SK-N-SH (cell line): Measurements from ENCODE around the gene DNAH11. TPM values are rescaled to one million over a fixed set of nuclear protein-coding genes. Genes with fewer than 3 reads are reported as not detected.

Experiments used
- CTCF ChIA-PET: fragments of 300-600, 350-600 bp; formaldehyde crosslinking; extraction: SDS; loops from one replicate; lab custom pipeline; 2021; lab: Yijun Ruan, JAX
- POLR2A ChIA-PET: fragments of 350-600 bp; sonication (Branson Sonifier 250); formaldehyde crosslinking; extraction: SDS; loops from one replicate; lab custom pipeline; 2020; ENCODE audit warnings: antibody characterized with exemption, inconsistent platforms; lab: Yijun Ruan, JAX
- DNase-seq: peaks from one replicate; pipeline ENCODE4 v3.0.0; 2012
- H2AFZ ChIP-seq: fragments of 200-600 bp; sonication (generic); 2 replicates; pipeline ENCODE4 v1.8.1; 2016; ENCODE audit warnings: antibody characterized with exemption, mild to moderate bottlenecking, low read depth
- H3F3A ChIP-seq: fragments of 200-600 bp; sonication (generic); replicated peaks from 2 replicates; pipeline ENCODE3; 2016; ENCODE audit warnings: antibody characterized with exemption, mild to moderate bottlenecking; ENCODE audit not compliant: insufficient read depth
- H3K27ac ChIP-seq, 2 experiments: fragments of 200-500 bp in 1 of 2; fragments of 200-600 bp in 1 of 2; sonication (Bioruptor generic) in 1 of 2; sonication (generic), shearing (Covaris generic) in 1 of 2; 2 replicates each; pipeline versions ENCODE4 v1.5.1 to v1.6.1; 2014 to 2016; ENCODE audit warnings: low read depth in 2 of 2, inconsistent platforms in 1 of 2, low read length in 1 of 2, mild to moderate bottlenecking in 1 of 2, mixed read lengths in 1 of 2
- H3K27me3 ChIP-seq: fragments of 200-600 bp; sonication (generic), shearing (Covaris generic); 2 replicates; pipeline ENCODE4 v1.6.1; 2016; ENCODE audit warnings: mixed run types; ENCODE audit not compliant: insufficient read depth
- H3K36me3 ChIP-seq, 2 experiments: fragments of 200-500 bp in 1 of 2; fragments of 200-600 bp in 1 of 2; sonication (Bioruptor generic) in 1 of 2; sonication (generic) in 1 of 2; replicated peaks in 1 of 2; 2 replicates each; pipeline versions ENCODE3 to v1.5.1; 2014 to 2016; ENCODE audit warnings: low read length in 1 of 2, mild to moderate bottlenecking in 1 of 2; ENCODE audit not compliant: insufficient read depth in 2 of 2, control insufficient read depth in 1 of 2
- H3K4me1 ChIP-seq, 2 experiments: fragments of 200-500 bp in 1 of 2; fragments of 200-600 bp in 1 of 2; sonication (Bioruptor generic) in 1 of 2; sonication (generic), shearing (Covaris generic) in 1 of 2; 2 replicates each; pipeline versions ENCODE4 v1.5.1 to v1.6.1; 2014 to 2016; ENCODE audit warnings: low read depth in 1 of 2, low read length in 1 of 2, mixed run types in 1 of 2; ENCODE audit not compliant: insufficient read depth in 2 of 2, control insufficient read depth in 1 of 2
- H3K4me2 ChIP-seq: fragments of 200-600 bp; sonication (generic), shearing (Covaris generic); 2 replicates; pipeline ENCODE4 v1.6.1; 2017; ENCODE audit warnings: mixed run types
- H3K4me3 ChIP-seq, 2 experiments: fragments of 200-500 bp in 1 of 2; fragments of 200-600 bp in 1 of 2; sonication (Bioruptor generic) in 1 of 2; sonication (generic), shearing (Covaris generic) in 1 of 2; 2 replicates each; pipeline versions ENCODE4 v1.5.1 to v1.8.1; 2014 to 2016; ENCODE audit warnings: low read depth in 2 of 2, inconsistent platforms in 1 of 2, low read length in 1 of 2, mild to moderate bottlenecking in 1 of 2, mixed read lengths in 1 of 2, moderate library complexity in 1 of 2
- H3K79me2 ChIP-seq: fragments of 200-600 bp; sonication (generic); 2 replicates; pipeline ENCODE4 v1.8.1; 2017; ENCODE audit warnings: mild to moderate bottlenecking; ENCODE audit not compliant: insufficient read depth
- H3K9ac ChIP-seq: fragments of 200-600 bp; sonication (generic); 2 replicates; pipeline ENCODE4 v1.6.1; 2017; ENCODE audit warnings: mixed run types
- H3K9me2 ChIP-seq: fragments of 200-600 bp; sonication (generic); 2 replicates; pipeline ENCODE4 v1.6.1; 2017; ENCODE audit warnings: mixed run types
- H3K9me3 ChIP-seq: fragments of 200-600 bp; sonication (generic); 2 replicates; pipeline ENCODE4 v1.6.1; 2017; ENCODE audit warnings: mixed run types, mild to moderate bottlenecking, moderate library complexity
- H4K20me1 ChIP-seq: fragments of 200-600 bp; sonication (generic); 2 replicates; pipeline ENCODE4 v1.6.1; 2017; ENCODE audit warnings: mild to moderate bottlenecking, mixed run types; ENCODE audit not compliant: insufficient read depth
- CHD2 ChIP-seq: fragments of 150-350 bp; IDR thresholded peaks from 2 replicates; pipeline ENCODE4 v1.6.1; 2018; ENCODE audit warnings: low read length; ENCODE audit not compliant: partially characterized antibody
- EZH2phosphoT487 ChIP-seq: fragments of 200-600 bp; sonication (generic); IDR thresholded peaks from 2 replicates; pipeline ENCODE4 v1.6.1; 2017; ENCODE audit warnings: low read depth, mixed run types, mild to moderate bottlenecking, antibody characterized with exemption, moderate library complexity, borderline replicate concordance
- IRF3 ChIP-seq: fragments of 150-350 bp; IDR thresholded peaks from 2 replicates; pipeline ENCODE4 v1.6.1; 2016; ENCODE audit warnings: mild to moderate bottlenecking, low read depth, low read length
- MAX ChIP-seq: IDR thresholded peaks from 2 replicates; pipeline ENCODE4 v1.4.0; 2012; ENCODE audit warnings: low read depth
- RAD21 ChIP-seq: IDR thresholded peaks from 2 replicates; pipeline ENCODE4 v1.6.1; 2012; ENCODE audit warnings: mild to moderate bottlenecking, low read length
- REST ChIP-seq: IDR thresholded peaks from 2 replicates; pipeline ENCODE4 v1.6.1; 2012; ENCODE audit warnings: mild to moderate bottlenecking, low read depth, low read length, moderate library complexity
- SIN3A ChIP-seq: IDR thresholded peaks from 2 replicates; pipeline ENCODE4 v1.6.1; 2012; ENCODE audit warnings: low read depth, mild to moderate bottlenecking, low read length, moderate library complexity, borderline replicate concordance
- SMC3 ChIP-seq: IDR thresholded peaks from 2 replicates; pipeline ENCODE4 v1.6.1; 2012; ENCODE audit warnings: low read depth, low read length, improper control_type of control experiment
- TAF1 ChIP-seq: IDR thresholded peaks from 2 replicates; pipeline ENCODE4 v1.6.1; 2012; ENCODE audit warnings: low read depth, mild to moderate bottlenecking, low read length, moderate library complexity, borderline replicate concordance
- TEAD4 ChIP-seq: IDR thresholded peaks from 2 replicates; pipeline ENCODE4 v1.4.0; 2012; ENCODE audit warnings: mild to moderate bottlenecking, borderline replicate concordance; ENCODE audit not compliant: insufficient read depth
- ZBTB33 ChIP-seq: IDR thresholded peaks from 2 replicates; pipeline ENCODE4 v1.4.0; 2012; ENCODE audit warnings: low read depth, borderline replicate concordance
- WGBS: methylation state at CpG from one replicate; pipeline ENCODE4 v1.1.6; 2017; ENCODE audit warnings: low lambda C conversion rate; 5-methylcytosine and 5-hydroxymethylcytosine counted together
- polyA plus RNA-seq, 3 experiments: library from polyadenylated mRNA; depleted of rRNA; stranded (reverse); fragments of >200 nt; gene quantifications; 2 replicates each; pipeline ENCODE4 v1.2.3, GENCODE V29; 2012

The DNAH11 gene
- polyA plus RNA-seq, 1 of the 3 experiments (the other 2 are of a cell fraction): 0.77 TPM

- Histone ChIP-seq H3K9ac (no peak overlapping the region), H3K36me3 (no peaks in the 10 kb centered on the region), H2AFZ (no peak overlapping the region), H3K9me3 (no peaks in the 10 kb centered on the region), H4K20me1 (no peaks in the 10 kb centered on the region), H3K79me2 (no peaks in the 10 kb centered on the region), H3K9me2 (no peaks in the 10 kb centered on the region), H3K4me2 (no peak overlapping the region), H3F3A (no peaks in the 10 kb centered on the region), H3K4me1 (no peaks in the 10 kb centered on the region; a peak in 1 of 4 replicates), H3K4me3 (no peak overlapping the region), H3K27me3 (peaks cover 10% of the 10 kb centered on the region; the same call in 1 of the 2 replicates), H3K27ac (no peak overlapping the region)
- 4% methylated on average over 5 of the region's 5 CpGs for WGBS
- DNase-seq: no peak
- POLR2A ChIA-PET: no interaction called here
- CTCF ChIA-PET: no interaction called here
- TF ChIP-seq MAX (no peak), IRF3 (no peak), ZBTB33 (no peak), EZH2phosphoT487 (no peak), TAF1 (no peak), TEAD4 (no peak), CHD2 (no peak), SIN3A (no peak), SMC3 (no peak), REST (no peak), RAD21 (no peak)
Observed at GRCh38 chr7:21771266-21771665, 228.4 kb downstream of the DNAH11 start.
